Osteocyte (in vitro differentiated cells): ENCODE measurements around the gene FUBP3. TPM values are rescaled to one million over a fixed set of nuclear protein-coding genes. Genes with fewer than 3 reads are reported as not detected.
"Not testable (repeated sequence)": the region's sequence is repeated elsewhere in the genome, so short reads cannot be mapped to it uniquely, and the experiment has no call there.

ENCODE experiments used
- DNase-seq: peaks from one replicate; pipeline ENCODE4 v3.0.0; 2021; ENCODE audit warnings: mixed read lengths; ENCODE audit not compliant: unreplicated experiment; ENCODE audit errors: extremely low spot score
- H3K27ac Mint-ChIP-seq: one replicate; pipeline ENCODE4 v1.8.0; 2021; ENCODE audit warnings: mild to moderate bottlenecking, mixed read lengths; ENCODE audit not compliant: unreplicated experiment
- H3K27me3 Mint-ChIP-seq: one replicate; pipeline ENCODE4 v1.8.0; 2021; ENCODE audit warnings: mixed read lengths; ENCODE audit not compliant: unreplicated experiment
- H3K36me3 Mint-ChIP-seq: one replicate; pipeline ENCODE4 v1.8.0; 2021; ENCODE audit warnings: mixed read lengths; ENCODE audit not compliant: unreplicated experiment
- H3K4me1 Mint-ChIP-seq: one replicate; pipeline ENCODE4 v1.8.0; 2021; ENCODE audit warnings: mixed read lengths; ENCODE audit not compliant: unreplicated experiment
- H3K4me3 Mint-ChIP-seq: one replicate; pipeline ENCODE4 v1.8.0; 2021; ENCODE audit warnings: mild to moderate bottlenecking, moderate library complexity, mixed read lengths; ENCODE audit not compliant: unreplicated experiment
- H3K9me3 Mint-ChIP-seq: one replicate; pipeline ENCODE4 v1.8.0; 2021; ENCODE audit warnings: mixed read lengths; ENCODE audit not compliant: unreplicated experiment
- microRNA-seq: library from miRNA; unstranded; fragments of <30 nt; microRNA quantifications from one replicate; pipeline ENCODE4 v1.1.0, GENCODE V29; 2020; ENCODE audit not compliant: unreplicated experiment
- total RNA-seq: library from RNA; stranded (reverse); gene quantifications from 2 replicates; pipeline ENCODE4 v1.2.1, GENCODE V29; 2021
- TF ChIP-seq, protein P1 (sequence below): fragments of 200-600 bp; sonication (generic); IDR thresholded peaks from 2 replicates; pipeline ENCODE4 v1.5.0; 2021; ENCODE audit warnings: antibody characterized with exemption, mild to moderate bottlenecking, moderate library complexity

Gene FUBP3
- total RNA-seq, 1 donor from 2014 or later: 72.7 TPM

- no peaks in the 10 kb centered on the region for H3K36me3 Mint-ChIP-seq
- peaks cover 14% of the 10 kb centered on the region for H3K4me1 Mint-ChIP-seq
- no peaks in the 10 kb centered on the region for H3K9me3 Mint-ChIP-seq
- no peak overlapping the region for H3K4me3 Mint-ChIP-seq
- DNase-seq: no peak
- no peaks in the 10 kb centered on the region for H3K27me3 Mint-ChIP-seq
- TF ChIP-seq, protein P1, sequence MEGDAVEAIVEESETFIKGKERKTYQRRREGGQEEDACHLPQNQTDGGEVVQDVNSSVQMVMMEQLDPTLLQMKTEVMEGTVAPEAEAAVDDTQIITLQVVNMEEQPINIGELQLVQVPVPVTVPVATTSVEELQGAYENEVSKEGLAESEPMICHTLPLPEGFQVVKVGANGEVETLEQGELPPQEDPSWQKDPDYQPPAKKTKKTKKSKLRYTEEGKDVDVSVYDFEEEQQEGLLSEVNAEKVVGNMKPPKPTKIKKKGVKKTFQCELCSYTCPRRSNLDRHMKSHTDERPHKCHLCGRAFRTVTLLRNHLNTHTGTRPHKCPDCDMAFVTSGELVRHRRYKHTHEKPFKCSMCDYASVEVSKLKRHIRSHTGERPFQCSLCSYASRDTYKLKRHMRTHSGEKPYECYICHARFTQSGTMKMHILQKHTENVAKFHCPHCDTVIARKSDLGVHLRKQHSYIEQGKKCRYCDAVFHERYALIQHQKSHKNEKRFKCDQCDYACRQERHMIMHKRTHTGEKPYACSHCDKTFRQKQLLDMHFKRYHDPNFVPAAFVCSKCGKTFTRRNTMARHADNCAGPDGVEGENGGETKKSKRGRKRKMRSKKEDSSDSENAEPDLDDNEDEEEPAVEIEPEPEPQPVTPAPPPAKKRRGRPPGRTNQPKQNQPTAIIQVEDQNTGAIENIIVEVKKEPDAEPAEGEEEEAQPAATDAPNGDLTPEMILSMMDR: no peak
- H3K27ac Mint-ChIP-seq: no peak overlapping the region
Observed at GRCh38 chr9:130685104-130685503, 105.7 kb downstream of the FUBP3 start.

GRCh38 chr9:130685945-130686344 lies 106.6 kb downstream of the FUBP3 start:
- H3K27me3 Mint-ChIP-seq, H3K4me3 Mint-ChIP-seq, H3K36me3 Mint-ChIP-seq, H3K27ac Mint-ChIP-seq, H3K9me3 Mint-ChIP-seq, DNase-seq: not testable (repeated sequence)
- peaks cover 19% of the 10 kb centered on the region for H3K4me1 Mint-ChIP-seq

DNA sequence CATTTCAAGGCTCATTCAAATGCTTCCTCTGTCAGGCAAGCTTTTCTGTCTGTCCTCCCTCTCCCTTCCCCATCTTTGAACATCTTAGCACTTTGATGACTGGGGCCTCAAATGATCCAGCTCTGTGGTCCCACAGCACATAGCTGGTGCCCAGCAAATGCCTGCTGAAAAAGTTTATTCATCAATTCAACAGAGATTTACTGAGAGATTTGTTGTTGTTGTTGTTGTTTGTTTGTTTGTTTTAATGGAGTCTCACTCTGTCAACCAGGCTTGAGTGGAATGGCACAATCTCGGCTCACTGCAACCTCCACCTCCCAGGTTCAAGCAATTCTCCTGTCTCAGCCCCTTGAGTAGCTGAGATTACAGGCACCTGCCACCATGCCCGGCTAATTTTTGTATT lies 108.2 kb downstream of the FUBP3 start:
- peaks cover 12% of the 10 kb centered on the region for H3K4me1 Mint-ChIP-seq

More for the DNA sequence above, 108.2 kb downstream of the FUBP3 start:
- DNase-seq: no peak
- Mint-ChIP-seq H3K9me3 (no peaks in the 10 kb centered on the region), H3K4me3 (no peak overlapping the region), H3K27ac (no peak overlapping the region), H3K36me3 (no peaks in the 10 kb centered on the region), H3K27me3 (no peaks in the 10 kb centered on the region)
- TF ChIP-seq, protein P1: no peak

Small RNA genes lying within 50 kb of the gene (microRNA-seq; reads per million reads assigned to microRNA genes)
- gene MIR6856: not detected

Other genes with a start within 250 kb of the FUBP3 start
- gene ASS1, start 134.6 kb upstream of the FUBP3 start, total RNA-seq: 217 and 219 TPM in 2 replicates
- not detected in 2 replicates for gene PRDM12, start 85.0 kb downstream of the FUBP3 start, total RNA-seq
- 26.1 and 26.2 TPM in 2 replicates for gene EXOSC2, start 114.2 kb downstream of the FUBP3 start, total RNA-seq